Endometrium (tissue), 2 donors: Measurements from ENCODE around the gene HOXC4.
"Not testable (repeated sequence)": the region's sequence is repeated elsewhere in the genome, so short reads cannot be mapped to it uniquely, and the experiment has no call there.

Source experiments
- FAIRE-seq: peaks from 2 replicates; lab custom pipeline; 2012; peaks lifted over from hg19 to GRCh38; lab: Jason Lieb, UNC
- donor health status: control.
- donor health status: control.

The HOXC4 gene

GRCh38 chr12:54058128-54058768, 4.6 kb downstream of the HOXC4 start:
- FAIRE-seq: no peak

- no peak for FAIRE-seq
Observed at GRCh38 chr12:54059668-54060067, 6.0 kb downstream of the HOXC4 start.

- FAIRE-seq: no peak
Observed at GRCh38 chr12:54060174-54060974, 6.7 kb downstream of the HOXC4 start.

GRCh38 chr12:54060975-54061778, 7.5 kb downstream of the HOXC4 start:
- FAIRE-seq: no peak

GRCh38 chr12:54065677-54066076, 12.0 kb downstream of the HOXC4 start:
- FAIRE-seq: no peak

- no peak for FAIRE-seq
Observed at GRCh38 chr12:54066408-54066807, 12.8 kb downstream of the HOXC4 start.

- FAIRE-seq: no peak
Observed at GRCh38 chr12:54068418-54069070, 14.9 kb downstream of the HOXC4 start.

- no peak for FAIRE-seq
Observed at GRCh38 chr12:54071942-54072341, 18.3 kb downstream of the HOXC4 start.

- no peak for FAIRE-seq
Observed at GRCh38 chr12:54074308-54074707, 20.7 kb downstream of the HOXC4 start.

- FAIRE-seq: no peak
Observed at GRCh38 chr12:54075409-54075808, 21.8 kb downstream of the HOXC4 start.

- FAIRE-seq: no peak
Observed at GRCh38 chr12:54075974-54076373, 22.3 kb downstream of the HOXC4 start.

- FAIRE-seq: not testable (repeated sequence)
Observed at GRCh38 chr12:54077843-54078242, 24.2 kb downstream of the HOXC4 start.

- not testable (repeated sequence) for FAIRE-seq
Observed at GRCh38 chr12:54079115-54079514, 25.5 kb downstream of the HOXC4 start.

GRCh38 chr12:54080008-54080924, 26.6 kb downstream of the HOXC4 start:
- FAIRE-seq: not testable (repeated sequence)

- not testable (repeated sequence) for FAIRE-seq
Observed at GRCh38 chr12:54081053-54081514, 27.4 kb downstream of the HOXC4 start.

GRCh38 chr12:54081581-54082396, 28.2 kb downstream of the HOXC4 start:
- FAIRE-seq: not testable (repeated sequence)

- FAIRE-seq: no peak
Observed at GRCh38 chr12:54082397-54082892, 28.8 kb downstream of the HOXC4 start.

- FAIRE-seq: not testable (repeated sequence)
Observed at GRCh38 chr12:54088011-54088410, 34.4 kb downstream of the HOXC4 start.

- FAIRE-seq: not testable (repeated sequence)
Observed at GRCh38 chr12:54089465-54089864, 35.8 kb downstream of the HOXC4 start.

- not testable (repeated sequence) for FAIRE-seq
Observed at GRCh38 chr12:54090312-54090711, 36.7 kb downstream of the HOXC4 start.
